Liver (tissue), 9 donors: ENCODE measurements around the gene STK17B. TPM values are rescaled to one million over a fixed set of nuclear protein-coding genes. Genes with fewer than 3 reads are reported as not detected.

Source experiments
- DNase-seq: peaks from one replicate; pipeline ENCODE4 v3.0.0-alpha.2; 2017; ENCODE audit warnings: low spot score
- H3K27ac ChIP-seq, 2 donors: one replicate each; pipeline ENCODE4 v1.7.0; 2013; ENCODE audit warnings: inconsistent platforms in 2 of 2, low read length in 2 of 2, control low read depth in 1 of 2, low read depth in 1 of 2, mild to moderate bottlenecking in 1 of 2
- H3K27me3 ChIP-seq, 4 donors: one replicate each; pipeline versions ENCODE4 v1.6.1 to v1.7.0; 2013; ENCODE audit warnings: low read length in 3 of 4, inconsistent platforms in 1 of 4, mild to moderate bottlenecking in 1 of 4, moderate library complexity in 1 of 4; ENCODE audit not compliant: control insufficient read depth in 4 of 4, insufficient read depth in 4 of 4
- H3K36me3 ChIP-seq, 4 donors: one replicate each; pipeline versions ENCODE4 v1.6.1 to v1.7.0; 2013; ENCODE audit warnings: low read length in 3 of 4, mild to moderate bottlenecking in 3 of 4, low read depth in 1 of 4, moderate library complexity in 1 of 4; ENCODE audit not compliant: control insufficient read depth in 4 of 4, insufficient read depth in 3 of 4
- H3K4me1 ChIP-seq, 4 donors: one replicate each; pipeline versions ENCODE4 v1.6.1 to v1.7.0; 2013; ENCODE audit warnings: low read length in 3 of 4, mild to moderate bottlenecking in 3 of 4, moderate library complexity in 1 of 4; ENCODE audit not compliant: control insufficient read depth in 4 of 4, insufficient read depth in 4 of 4
- H3K4me3 ChIP-seq, 3 donors: one replicate each; pipeline versions ENCODE4 v1.6.1 to v1.7.0; 2013; ENCODE audit warnings: low read length in 3 of 3, control low read depth in 1 of 3, low read depth in 1 of 3, mild to moderate bottlenecking in 1 of 3
- H3K9ac ChIP-seq, 2 donors: one replicate each; pipeline ENCODE4 v1.7.0; 2013; ENCODE audit warnings: low read length in 2 of 2, mild to moderate bottlenecking in 2 of 2, moderate library complexity in 2 of 2, control low read depth in 1 of 2, low read depth in 1 of 2
- H3K9me3 ChIP-seq, 4 donors: one replicate each; pipeline versions ENCODE4 v1.6.1 to v1.7.0; 2013; ENCODE audit warnings: low read length in 3 of 4; ENCODE audit not compliant: control insufficient read depth in 4 of 4
- EGR1 ChIP-seq, 2 donors: IDR thresholded peaks; 2 replicates each; pipeline ENCODE4 v1.6.1; 2016 to 2018; ENCODE audit warnings: antibody characterized with exemption in 2 of 2, low read depth in 2 of 2
- FOXA2 ChIP-seq: IDR thresholded peaks from 2 replicates; pipeline ENCODE4 v1.6.1; 2016; ENCODE audit warnings: antibody characterized with exemption
- HNF4A ChIP-seq, 2 donors: conservative IDR thresholded peaks; 2 replicates each; pipeline ENCODE4 v1.6.1; 2016; ENCODE audit warnings: antibody characterized with exemption in 2 of 2, mild to moderate bottlenecking in 2 of 2
- JUND ChIP-seq, 2 donors: IDR thresholded peaks; 2 replicates each; pipeline ENCODE4 v1.6.1; 2016; ENCODE audit warnings: antibody characterized with exemption in 2 of 2
- MAX ChIP-seq: IDR thresholded peaks from 2 replicates; pipeline ENCODE4 v1.6.1; 2016; ENCODE audit warnings: antibody characterized with exemption
- RAD21 ChIP-seq, 2 donors: IDR thresholded peaks; 2 replicates each; pipeline ENCODE4 v1.6.1; 2016; ENCODE audit warnings: antibody characterized with exemption in 2 of 2, mild to moderate bottlenecking in 2 of 2
- REST ChIP-seq: IDR thresholded peaks from 2 replicates; pipeline ENCODE4 v1.6.1; 2016; ENCODE audit warnings: antibody characterized with exemption, mild to moderate bottlenecking
- RXRA ChIP-seq, 2 donors: IDR thresholded peaks; 2 replicates each; pipeline ENCODE4 v1.6.1; 2017 to 2018; ENCODE audit warnings: antibody characterized with exemption in 2 of 2, mild to moderate bottlenecking in 1 of 2
- TAF1 ChIP-seq: conservative IDR thresholded peaks from 2 replicates; pipeline ENCODE4 v1.6.1; 2016; ENCODE audit warnings: antibody characterized with exemption, mild to moderate bottlenecking
- YY1 ChIP-seq: IDR thresholded peaks from 2 replicates; pipeline ENCODE4 v1.6.1; 2016; ENCODE audit warnings: antibody characterized with exemption, mild to moderate bottlenecking
- ZBTB33 ChIP-seq: IDR thresholded peaks from 2 replicates; pipeline ENCODE4 v1.6.1; 2016; ENCODE audit warnings: antibody characterized with exemption
- WGBS: extraction: QIAGEN DNeasy Blood & Tissue Kit; methylation state at CpG from one replicate; pipeline ENCODE4 v1.1.7; 2013; 5-methylcytosine and 5-hydroxymethylcytosine counted together
- polyA plus RNA-seq, 2 donors: library from polyadenylated mRNA; stranded (reverse) in 1 of 2; unstranded in 1 of 2; fragments of 200-250 nt in 1 of 2; fragments of >200 nt in 1 of 2; fragmentation: Nextera tagmentation in 1 of 2; extraction: Ambion mirVana in 1 of 2; gene quantifications; one replicate each; pipeline versions ENCODE4 v1.2.1 to v1.2.3, GENCODE V29; 2013 to 2015
- total RNA-seq, 2 donors: library from RNA; depleted of rRNA; stranded (reverse); fragments of >200 nt; gene quantifications; one replicate each; pipeline ENCODE4 v1.2.3, GENCODE V29; 2014
- TF ChIP-seq, protein P1 (sequence below): fragments of 150-350 bp; IDR thresholded peaks from 2 replicates; pipeline ENCODE4 v1.5.1; 2017; ENCODE audit warnings: improper control_type of control experiment, low read depth, low read length; ENCODE audit not compliant: missing input control
- donor health status: healthy.
- donor health status: healthy.
- donor health status: healthy.
- donor health status: healthy.
- donor health status: healthy.

STK17B gene
- total and polyA plus RNA-seq, 4 donors: 1.0 to 21.8 (median 4.6) TPM

GRCh38 chr2:196201229-196202009, 30.0 kb upstream of the STK17B start:
- WGBS: 84% methylated on average over 5 of the region's 5 CpGs
- Histone ChIP-seq H3K4me1 (no peaks in the 10 kb centered on the region), H3K4me3 (no peak overlapping the region), H3K27me3 (no peaks in the 10 kb centered on the region), H3K36me3 (no peaks in the 10 kb centered on the region), H3K9me3 (no peaks in the 10 kb centered on the region), H3K27ac (no peak overlapping the region), H3K9ac (no peak overlapping the region)
- TF ChIP-seq REST: no peak
- TF ChIP-seq, protein P1, sequence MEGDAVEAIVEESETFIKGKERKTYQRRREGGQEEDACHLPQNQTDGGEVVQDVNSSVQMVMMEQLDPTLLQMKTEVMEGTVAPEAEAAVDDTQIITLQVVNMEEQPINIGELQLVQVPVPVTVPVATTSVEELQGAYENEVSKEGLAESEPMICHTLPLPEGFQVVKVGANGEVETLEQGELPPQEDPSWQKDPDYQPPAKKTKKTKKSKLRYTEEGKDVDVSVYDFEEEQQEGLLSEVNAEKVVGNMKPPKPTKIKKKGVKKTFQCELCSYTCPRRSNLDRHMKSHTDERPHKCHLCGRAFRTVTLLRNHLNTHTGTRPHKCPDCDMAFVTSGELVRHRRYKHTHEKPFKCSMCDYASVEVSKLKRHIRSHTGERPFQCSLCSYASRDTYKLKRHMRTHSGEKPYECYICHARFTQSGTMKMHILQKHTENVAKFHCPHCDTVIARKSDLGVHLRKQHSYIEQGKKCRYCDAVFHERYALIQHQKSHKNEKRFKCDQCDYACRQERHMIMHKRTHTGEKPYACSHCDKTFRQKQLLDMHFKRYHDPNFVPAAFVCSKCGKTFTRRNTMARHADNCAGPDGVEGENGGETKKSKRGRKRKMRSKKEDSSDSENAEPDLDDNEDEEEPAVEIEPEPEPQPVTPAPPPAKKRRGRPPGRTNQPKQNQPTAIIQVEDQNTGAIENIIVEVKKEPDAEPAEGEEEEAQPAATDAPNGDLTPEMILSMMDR: no peak
- DNase-seq: no peak

- no peaks in the 10 kb centered on the region for H3K36me3 ChIP-seq
- TF ChIP-seq ZBTB33: no peak
- no peak for TF ChIP-seq RXRA (IDR thresholded peaks at IDR 0.05)
- no peak for TF ChIP-seq HNF4A (conservative IDR thresholded peaks at IDR 0.05)
- no peak for TF ChIP-seq MAX
- TF ChIP-seq FOXA2: no peak
- no peak for TF ChIP-seq YY1
- 93% methylated on average over 2 of the region's 2 CpGs for WGBS
- no peaks in the 10 kb centered on the region for H3K9me3 ChIP-seq
- no peaks in the 10 kb centered on the region for H3K27me3 ChIP-seq
- DNase-seq: no peak
- H3K9ac ChIP-seq: no peak overlapping the region
- H3K4me3 ChIP-seq: no peak overlapping the region
- no peak overlapping the region for H3K27ac ChIP-seq
- H3K4me1 ChIP-seq: no peaks in the 10 kb centered on the region
These were observed 29.2 kb upstream of the STK17B start for GRCh38 chr2:196200557-196200956.

GRCh38 chr2:196195758-196196157, 24.4 kb upstream of the STK17B start:
- 90% methylated on average over 4 of the region's 4 CpGs for WGBS
- Histone ChIP-seq H3K36me3 (no peaks in the 10 kb centered on the region), H3K9me3 (no peaks in the 10 kb centered on the region), H3K4me3 (no peak overlapping the region), H3K27ac (no peak overlapping the region), H3K4me1 (no peaks in the 10 kb centered on the region), H3K27me3 (no peaks in the 10 kb centered on the region), H3K9ac (no peak overlapping the region)
- TF ChIP-seq ZBTB33 (no peak), EGR1 (IDR thresholded peaks at IDR 0.05; ENCODE audit: low read depth in 2 of 2) (no peak), RXRA (IDR thresholded peaks at IDR 0.05) (no peak), TAF1 (no peak), YY1 (no peak), RAD21 (IDR thresholded peaks at IDR 0.05) (no peak), JUND (IDR thresholded peaks at IDR 0.05) (no peak), MAX (no peak)
- no peak for DNase-seq
